ENCODE measurements around the gene RANBP9. TPM values are rescaled to one million over a fixed set of nuclear protein-coding genes. Genes with fewer than 3 reads are reported as not detected.

Gene RANBP9
- total and polyA plus RNA-seq, 2 donors (not counting 3 experiments of a cell fraction or from before 2014, with no cell fraction given), result 15.1 to 40.2 TPM

DNA sequence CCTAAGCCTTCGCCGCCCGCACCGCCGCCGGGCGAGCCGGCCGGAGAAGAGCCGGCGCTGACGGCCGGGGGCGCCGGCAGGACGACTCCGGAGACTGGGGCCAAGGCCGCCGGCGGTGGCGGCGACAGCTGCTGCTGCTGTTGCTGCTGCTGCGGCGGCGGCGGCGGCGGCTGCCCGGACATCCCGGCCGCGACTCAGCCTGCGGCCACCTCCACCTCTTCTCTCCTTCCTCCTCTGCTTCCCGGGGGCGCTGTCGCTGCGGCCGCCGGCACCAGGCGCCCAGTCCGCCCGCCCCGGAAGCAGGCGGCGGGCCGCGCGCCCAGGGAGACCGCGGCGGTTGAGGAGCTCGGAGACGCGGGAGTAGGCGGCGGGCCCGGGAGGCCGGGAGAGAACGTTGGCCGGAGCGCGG is 307 bp downstream of the RANBP9 start:
- DNase-seq (ENCODE audit: low read depth, low spot score) (no peak), FAIRE-seq (no peak)
- Histone ChIP-seq H3K9me3 (replicated peaks; ENCODE audit: control insufficient read depth, insufficient read depth, low read length) (no peaks in the 10 kb centered on the region), H2AFZ (ENCODE audit: low read depth, low read length) (peak overlapping the region; percentile 49), H3K36me3 (ENCODE audit: control insufficient read depth in 2 of 2, extremely low read depth in 1 of 2, insufficient read depth in 2 of 2, low read length in 2 of 2) (no peaks in the 10 kb centered on the region), H3K9ac (replicated peaks; ENCODE audit: extremely low read depth, insufficient read depth, low read length) (peak overlapping the region; percentile 82), H3K4me2 (ENCODE audit: insufficient read depth, low read length) (no peak overlapping the region), H4K20me1 (replicated peaks; ENCODE audit: control insufficient read depth, extremely low read depth, insufficient read depth, low read length) (no peaks in the 10 kb centered on the region), H3K27me3 (ENCODE audit: control insufficient read depth in 2 of 2, insufficient read depth in 2 of 2, low read length in 2 of 2) (no peaks in the 10 kb centered on the region), H3K4me1 (ENCODE audit: control insufficient read depth, extremely low read depth, insufficient read depth, low read length) (peaks cover 25% of the 10 kb centered on the region), H3K9me1 (replicated peaks; ENCODE audit: control insufficient read depth, extremely low read depth, insufficient read depth, low read length) (no peaks in the 10 kb centered on the region), H3K79me2 (ENCODE audit: control insufficient read depth, insufficient read depth, low read length) (peaks cover 46% of the 10 kb centered on the region), H3K4me3 (replicated peaks in 1 of 3; ENCODE audit: insufficient read depth in 1 of 3, low read depth in 1 of 3, low read length in 3 of 3) (peak overlapping the region in 2 of 3 experiments; percentile 46 to 79), H3K27ac (ENCODE audit: insufficient read depth, low read depth, low read length) (peak overlapping the region; percentile 74)
- intact Hi-C loops (cut with micrococcal nuclease) (loop anchor here (2.0 to 10.0 kb wide), 5 partner anchors 59 to 1536 kb away; partner anchors contain the start of genes JARID2 and TBC1D7), dilution Hi-C loops (cut with MboI; ENCODE audit: extremely low pct_ligation_motif_present, low sequenced_read_pairs) (no loop called here)
- TF ChIP-seq POLR2AphosphoS5 (IDR thresholded peaks at IDR 0.05; ENCODE audit: insufficient read depth, low read depth, low read length) (peak; percentile 56), MYC (IDR thresholded peaks at IDR 0.05; ENCODE audit: low read depth, low read length) (no peak)
- CTCF ChIA-PET, result interaction anchor here (0.8 to 5.0 kb wide), 5 partner anchors 12 to 96 kb away, joined by 3 to 33 read pairs (median 5); partner anchors contain the start of gene NOL7
- BruUV-seq (replicated peaks), result no TSS peak
- POLR2A ChIA-PET, result no interaction called here

- Histone ChIP-seq H4K20me1 (replicated peaks; ENCODE audit: control insufficient read depth, extremely low read depth, insufficient read depth, low read length) (no peaks in the 10 kb centered on the region), H3K4me3 (replicated peaks in 1 of 3; ENCODE audit: insufficient read depth in 1 of 3, low read depth in 1 of 3, low read length in 3 of 3) (peak overlapping the region; percentile 79 to 99 (median 95)), H3K4me1 (ENCODE audit: control insufficient read depth, extremely low read depth, insufficient read depth, low read length) (peaks cover 25% of the 10 kb centered on the region), H3K79me2 (ENCODE audit: control insufficient read depth, insufficient read depth, low read length) (peaks cover 52% of the 10 kb centered on the region), H3K27ac (ENCODE audit: insufficient read depth, low read depth, low read length) (peak overlapping the region; percentile 74), H3K27me3 (ENCODE audit: control insufficient read depth in 2 of 2, insufficient read depth in 2 of 2, low read length in 2 of 2) (no peaks in the 10 kb centered on the region), H2AFZ (ENCODE audit: low read depth, low read length) (peak overlapping the region; percentile 73), H3K4me2 (ENCODE audit: insufficient read depth, low read length) (peak overlapping the region; percentile 98), H3K36me3 (ENCODE audit: control insufficient read depth in 2 of 2, extremely low read depth in 1 of 2, insufficient read depth in 2 of 2, low read length in 2 of 2) (no peaks in the 10 kb centered on the region), H3K9me1 (replicated peaks; ENCODE audit: control insufficient read depth, extremely low read depth, insufficient read depth, low read length) (no peaks in the 10 kb centered on the region), H3K9me3 (replicated peaks; ENCODE audit: control insufficient read depth, insufficient read depth, low read length) (no peaks in the 10 kb centered on the region), H3K9ac (replicated peaks; ENCODE audit: extremely low read depth, insufficient read depth, low read length) (peak overlapping the region; percentile 84)
- intact Hi-C loops (cut with micrococcal nuclease), result loop anchor here (2.0 to 10.0 kb wide), 5 partner anchors 58 to 1537 kb away; partner anchors contain the start of genes JARID2 and TBC1D7
- dilution Hi-C loops (cut with MboI; ENCODE audit: extremely low pct_ligation_motif_present, low sequenced_read_pairs), result no loop called here
- TF ChIP-seq GATA2 (IDR thresholded peaks at IDR 0.05; ENCODE audit: insufficient read depth, insufficient read length, low read depth, low read length) (peak; percentile 15), POLR2AphosphoS5 (IDR thresholded peaks at IDR 0.05; ENCODE audit: insufficient read depth, low read depth, low read length) (no peak), MYC (IDR thresholded peaks at IDR 0.05; ENCODE audit: low read depth, low read length) (no peak), FOS (IDR thresholded peaks at IDR 0.05; ENCODE audit: borderline replicate concordance, insufficient read depth, low read length) (no peak)
- ChIA-PET CTCF (interaction anchor here (1.8 to 5.0 kb wide), 4 partner anchors 13 to 96 kb away, joined by 5 to 33 read pairs (median 12); partner anchors contain the start of gene NOL7), POLR2A (no interaction called here)
- FAIRE-seq (no peak), DNase-seq (ENCODE audit: low read depth, low spot score) (peak; percentile 53)
- BruUV-seq (replicated peaks), result no TSS peak
Observed at GRCh38 chr6:13710552-13711323, 897 bp downstream of the RANBP9 start.

Measured in endothelial cell of umbilical vein (primary cell).